ENCODE data around the gene NDUFA13.

NDUFA13 gene

DNA sequence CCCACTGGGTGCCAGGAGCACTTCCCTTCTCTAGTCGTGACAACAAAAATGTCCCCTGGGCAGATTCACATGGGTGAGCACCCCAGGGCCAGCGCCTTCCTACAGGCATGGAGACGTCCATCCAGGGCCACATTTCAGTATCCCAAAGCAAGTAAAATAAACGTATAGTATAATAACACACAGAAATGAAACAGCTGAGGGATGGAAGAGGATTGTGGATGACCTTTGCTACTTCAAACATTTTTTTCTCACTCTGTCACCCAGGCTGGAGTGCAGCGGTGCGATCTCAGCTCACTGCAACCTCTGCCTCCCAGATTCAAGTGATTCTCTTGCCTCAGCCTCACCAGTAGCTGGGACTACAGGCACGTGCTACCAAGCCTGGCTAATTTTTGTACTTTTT, 50.3 kb downstream of the NDUFA13 start:
- H3K27ac Mint-ChIP-seq: no peak overlapping the region
- no peaks in the 10 kb centered on the region for H3K4me1 Mint-ChIP-seq (ENCODE audit: low read depth)
- H3K4me3 Mint-ChIP-seq: no peak overlapping the region
- H3K36me3 Mint-ChIP-seq (ENCODE audit: low read depth): no peaks in the 10 kb centered on the region
- intact Hi-C loops (cut with micrococcal nuclease): no loop called here
- no peaks in the 10 kb centered on the region for H3K9me3 Mint-ChIP-seq
- no peaks in the 10 kb centered on the region for H3K27me3 Mint-ChIP-seq

DNA sequence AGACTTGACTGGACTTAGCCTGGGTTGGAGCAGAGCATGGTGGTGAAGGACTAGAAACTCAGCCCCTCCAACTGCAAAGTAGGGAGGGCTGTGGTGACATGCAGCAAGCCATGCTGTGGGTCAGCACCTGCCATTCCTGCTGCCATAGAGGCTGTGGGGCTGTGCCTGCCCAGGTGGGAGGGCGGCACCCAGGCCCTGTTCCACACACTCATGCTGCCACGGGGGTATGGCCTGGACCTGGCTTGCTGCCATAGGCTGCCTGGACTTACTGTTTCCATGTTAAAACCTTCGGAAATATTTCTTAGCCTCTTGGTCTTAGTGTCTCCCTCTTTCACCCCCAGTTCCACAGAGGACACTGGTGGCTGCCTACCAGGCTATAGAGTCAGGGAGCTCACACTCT, 51.4 kb downstream of the NDUFA13 start:
- Mint-ChIP-seq H3K9me3 (no peaks in the 10 kb centered on the region), H3K36me3 (ENCODE audit: low read depth) (no peaks in the 10 kb centered on the region), H3K27me3 (no peaks in the 10 kb centered on the region), H3K4me3 (no peak overlapping the region), H3K4me1 (ENCODE audit: low read depth) (no peaks in the 10 kb centered on the region), H3K27ac (no peak overlapping the region)
- intact Hi-C loops (cut with micrococcal nuclease): no loop called here

DNA sequence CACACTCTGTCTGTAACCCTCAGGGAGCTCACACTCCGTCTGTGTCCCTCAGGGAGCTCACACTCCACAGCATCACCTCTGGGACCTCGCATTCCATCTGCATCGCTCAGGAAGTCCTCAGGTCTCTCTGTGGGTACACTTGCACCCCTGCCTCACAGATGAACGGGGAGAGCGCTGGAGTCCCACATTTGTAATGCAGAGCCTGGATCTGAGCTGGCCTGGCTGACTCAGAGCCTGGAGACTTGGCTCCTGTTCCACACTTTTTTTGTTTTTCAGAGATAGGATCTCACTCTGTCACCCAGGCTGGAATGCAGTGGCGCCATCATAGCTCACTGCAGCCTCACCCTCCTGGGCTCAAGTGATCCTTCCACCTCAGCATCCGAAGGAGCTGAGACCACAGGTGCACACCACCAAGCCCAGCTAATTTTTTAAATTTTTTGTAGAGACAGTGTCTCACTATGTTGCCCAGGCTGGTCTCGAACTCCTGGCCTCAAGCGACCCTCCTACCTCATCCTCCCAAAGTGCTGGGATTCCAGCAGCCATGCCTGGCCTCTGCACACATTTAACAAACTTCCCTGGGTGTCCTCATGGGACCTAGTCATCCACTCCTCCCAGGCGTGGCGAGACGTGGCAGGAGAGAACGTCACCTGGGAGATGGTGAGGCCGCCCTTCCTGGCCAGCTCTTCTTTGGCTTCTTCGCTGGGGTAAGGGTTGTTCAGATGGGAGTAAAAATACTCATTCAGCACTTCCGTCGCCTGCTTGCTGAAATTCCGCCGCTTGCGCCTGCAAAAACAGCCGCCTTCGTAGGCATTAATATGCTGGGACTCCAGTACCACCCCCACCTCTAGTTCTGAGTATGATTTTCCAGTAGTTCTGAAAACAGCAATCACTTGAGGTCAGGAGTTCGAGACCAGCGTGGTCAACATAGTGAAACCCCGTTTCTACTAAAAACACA, 53.1 kb downstream of the NDUFA13 start:
- no peaks in the 10 kb centered on the region for H3K36me3 Mint-ChIP-seq (ENCODE audit: low read depth)
- H3K4me3 Mint-ChIP-seq: no peak overlapping the region
- intact Hi-C loops (cut with micrococcal nuclease): no loop called here
- H3K9me3 Mint-ChIP-seq: no peaks in the 10 kb centered on the region
- no peak overlapping the region for H3K27ac Mint-ChIP-seq
- no peaks in the 10 kb centered on the region for H3K27me3 Mint-ChIP-seq
- no peaks in the 10 kb centered on the region for H3K4me1 Mint-ChIP-seq (ENCODE audit: low read depth)

DNA sequence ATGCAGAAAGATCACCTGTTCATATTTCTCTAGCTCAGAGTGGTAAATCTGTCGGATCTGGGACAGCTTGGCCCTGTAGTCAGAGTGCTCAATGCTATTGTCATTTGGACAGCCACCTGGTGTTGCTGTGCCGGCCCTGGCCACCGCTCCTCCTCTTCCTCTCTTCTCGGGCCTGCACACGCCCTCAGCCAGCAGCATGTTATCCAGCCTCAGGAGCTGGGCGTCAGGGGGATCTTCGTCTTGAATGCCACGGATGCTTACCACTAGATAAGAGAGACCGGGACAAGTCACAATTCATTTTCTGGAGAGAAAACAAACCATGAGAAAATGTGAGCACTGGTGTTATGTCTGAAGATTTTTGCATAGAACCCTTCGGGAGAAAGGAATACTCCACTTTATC, 54.5 kb downstream of the NDUFA13 start:
- Mint-ChIP-seq H3K4me1 (ENCODE audit: low read depth) (no peaks in the 10 kb centered on the region), H3K27me3 (no peaks in the 10 kb centered on the region), H3K36me3 (ENCODE audit: low read depth) (no peaks in the 10 kb centered on the region), H3K4me3 (no peak overlapping the region), H3K27ac (no peak overlapping the region), H3K9me3 (no peaks in the 10 kb centered on the region)
- intact Hi-C loops (cut with micrococcal nuclease): no loop called here

DNA sequence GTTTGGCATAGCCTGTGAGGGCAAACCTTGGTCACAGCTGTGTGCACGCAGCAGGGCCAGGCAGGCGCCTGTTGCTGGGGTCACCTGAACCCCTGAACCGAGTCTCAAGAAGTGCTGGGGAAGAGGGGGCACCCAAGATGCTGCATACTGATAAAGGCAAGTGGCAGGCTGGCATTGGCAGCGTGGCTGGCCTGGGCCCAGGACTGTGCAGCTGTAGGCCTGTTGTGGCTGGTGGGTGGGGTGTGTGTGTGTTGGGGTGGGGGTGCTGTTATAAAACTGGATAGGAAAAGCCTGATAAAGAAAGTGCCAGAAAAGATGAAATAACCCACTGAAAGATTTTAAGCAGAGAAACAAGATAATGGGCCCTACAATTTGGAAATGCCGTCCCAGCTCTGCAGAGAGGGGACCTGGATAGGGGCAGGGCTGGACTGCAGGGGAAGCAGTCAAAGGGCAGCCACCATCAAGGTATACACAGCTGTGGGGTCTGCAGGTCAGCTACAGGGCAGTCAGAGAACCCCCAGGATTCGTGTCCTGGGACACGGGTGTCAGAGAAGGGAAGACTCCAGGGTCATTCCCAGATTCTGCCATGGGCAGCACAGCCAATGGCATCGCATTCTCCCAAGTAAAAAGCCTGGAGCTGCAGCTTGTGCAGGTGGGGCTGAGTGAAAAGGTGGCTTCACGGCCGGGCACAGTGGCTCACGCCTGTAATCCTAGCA, 55.2 kb downstream of the NDUFA13 start:
- Mint-ChIP-seq H3K4me3 (no peak overlapping the region), H3K36me3 (ENCODE audit: low read depth) (no peaks in the 10 kb centered on the region), H3K27me3 (no peaks in the 10 kb centered on the region), H3K27ac (no peak overlapping the region), H3K9me3 (no peaks in the 10 kb centered on the region), H3K4me1 (ENCODE audit: low read depth) (no peaks in the 10 kb centered on the region)
- intact Hi-C loops (cut with micrococcal nuclease): no loop called here

DNA sequence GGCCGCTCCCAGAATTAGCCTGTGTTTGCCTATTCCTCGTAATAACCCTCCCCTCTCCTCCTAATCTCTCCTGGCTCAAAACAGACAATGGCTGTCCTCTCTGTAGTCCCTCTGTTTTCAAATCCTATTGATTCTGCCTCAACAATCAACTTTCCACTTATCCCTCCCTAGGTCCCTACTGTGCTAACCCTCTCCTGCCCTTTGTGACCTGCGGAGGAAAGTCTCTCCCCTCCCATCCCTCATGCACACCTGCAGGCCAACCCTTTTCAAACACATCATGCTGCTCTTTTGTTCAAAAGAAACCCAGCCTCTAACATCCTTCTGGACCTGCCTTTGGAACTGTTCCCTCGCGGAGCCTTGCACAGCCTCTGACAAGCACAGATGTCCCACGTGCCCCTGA, 59.4 kb downstream of the NDUFA13 start:
- no peak overlapping the region for H3K4me3 Mint-ChIP-seq
- no peaks in the 10 kb centered on the region for H3K27me3 Mint-ChIP-seq
- no peaks in the 10 kb centered on the region for H3K4me1 Mint-ChIP-seq (ENCODE audit: low read depth)
- intact Hi-C loops (cut with micrococcal nuclease): no loop called here
- H3K27ac Mint-ChIP-seq: no peak overlapping the region
- no peaks in the 10 kb centered on the region for H3K36me3 Mint-ChIP-seq (ENCODE audit: low read depth)
- H3K9me3 Mint-ChIP-seq: no peaks in the 10 kb centered on the region

Measured in dendritic cell treated with granulocyte-macrophage colony-stimulating factor and Interleukin-4, amounts not matched to agents 40 ng/mL and 50 ng/mL, for 4 days (primary cell).